22Rv1 (cell line): Measurements from ENCODE around the gene ASAP2.

Source experiments
- ZFX ChIP-seq: fragments of 450-650 bp; IDR thresholded peaks from 2 replicates; pipeline ENCODE4 v1.6.1; 2017; ENCODE audit warnings: antibody characterized with exemption, borderline replicate concordance
- TF ChIP-seq, protein P1 (sequence below): fragments of 450-650 bp; IDR thresholded peaks from 2 replicates; pipeline ENCODE4 v1.5.1; 2017; ENCODE audit warnings: mild to moderate bottlenecking

GRCh38 chr2:9207641-9208311, 1.2 kb downstream of the ASAP2 start:
- TF ChIP-seq, protein P1, sequence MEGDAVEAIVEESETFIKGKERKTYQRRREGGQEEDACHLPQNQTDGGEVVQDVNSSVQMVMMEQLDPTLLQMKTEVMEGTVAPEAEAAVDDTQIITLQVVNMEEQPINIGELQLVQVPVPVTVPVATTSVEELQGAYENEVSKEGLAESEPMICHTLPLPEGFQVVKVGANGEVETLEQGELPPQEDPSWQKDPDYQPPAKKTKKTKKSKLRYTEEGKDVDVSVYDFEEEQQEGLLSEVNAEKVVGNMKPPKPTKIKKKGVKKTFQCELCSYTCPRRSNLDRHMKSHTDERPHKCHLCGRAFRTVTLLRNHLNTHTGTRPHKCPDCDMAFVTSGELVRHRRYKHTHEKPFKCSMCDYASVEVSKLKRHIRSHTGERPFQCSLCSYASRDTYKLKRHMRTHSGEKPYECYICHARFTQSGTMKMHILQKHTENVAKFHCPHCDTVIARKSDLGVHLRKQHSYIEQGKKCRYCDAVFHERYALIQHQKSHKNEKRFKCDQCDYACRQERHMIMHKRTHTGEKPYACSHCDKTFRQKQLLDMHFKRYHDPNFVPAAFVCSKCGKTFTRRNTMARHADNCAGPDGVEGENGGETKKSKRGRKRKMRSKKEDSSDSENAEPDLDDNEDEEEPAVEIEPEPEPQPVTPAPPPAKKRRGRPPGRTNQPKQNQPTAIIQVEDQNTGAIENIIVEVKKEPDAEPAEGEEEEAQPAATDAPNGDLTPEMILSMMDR: no peak
- no peak for TF ChIP-seq ZFX
